GM19238 (cell line): ENCODE data around the gene PPFIA4.

ENCODE experiments used
- DNase-seq: peaks from one replicate; pipeline ENCODE4 v3.0.0; 2011; ENCODE audit warnings: low spot score; ENCODE audit not compliant: insufficient read length

The PPFIA4 gene

DNA sequence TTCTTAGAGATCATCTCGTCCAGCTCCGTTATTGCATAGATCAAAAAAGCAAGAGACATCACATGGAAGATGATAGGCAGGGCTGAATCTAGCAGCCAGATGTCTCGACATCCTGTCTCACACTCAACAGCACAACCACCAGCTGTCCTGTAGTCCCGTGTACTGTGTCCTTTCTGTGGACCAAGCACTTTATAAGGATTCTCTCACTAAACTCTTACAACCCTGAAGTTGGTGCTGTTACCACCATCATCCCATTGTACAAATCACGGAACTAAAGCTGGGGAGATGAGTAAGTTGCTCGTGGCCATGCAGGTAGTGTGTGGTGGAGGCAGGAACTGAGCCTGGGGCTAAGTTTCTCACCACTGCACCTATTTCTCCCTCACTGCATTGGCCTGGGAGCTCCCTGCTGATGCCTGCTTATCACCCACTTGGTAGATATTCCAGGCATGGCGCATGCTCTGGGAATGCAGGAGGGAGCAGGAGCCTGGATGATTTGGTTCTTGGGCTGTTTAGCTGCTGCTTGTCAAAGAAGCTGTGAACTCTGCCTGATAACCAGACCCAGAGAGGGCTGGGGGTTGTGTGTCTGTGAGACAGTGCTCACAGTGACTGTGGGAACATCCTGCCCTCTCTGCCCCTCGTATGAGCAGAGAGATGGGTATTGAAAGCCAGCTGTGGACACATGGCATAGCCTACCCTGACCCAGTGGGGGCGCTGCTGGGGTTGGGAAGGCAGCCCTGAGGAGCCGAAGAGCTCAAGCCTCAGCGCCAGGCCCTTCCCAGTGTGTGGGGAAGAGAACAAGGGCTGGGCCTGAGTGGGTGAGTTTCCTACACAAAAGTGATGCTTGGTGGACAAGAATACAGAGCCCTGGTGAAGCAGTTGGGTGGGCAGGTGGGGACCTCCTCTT lies 13.6 kb downstream of the PPFIA4 start:
- no peak for DNase-seq

DNA sequence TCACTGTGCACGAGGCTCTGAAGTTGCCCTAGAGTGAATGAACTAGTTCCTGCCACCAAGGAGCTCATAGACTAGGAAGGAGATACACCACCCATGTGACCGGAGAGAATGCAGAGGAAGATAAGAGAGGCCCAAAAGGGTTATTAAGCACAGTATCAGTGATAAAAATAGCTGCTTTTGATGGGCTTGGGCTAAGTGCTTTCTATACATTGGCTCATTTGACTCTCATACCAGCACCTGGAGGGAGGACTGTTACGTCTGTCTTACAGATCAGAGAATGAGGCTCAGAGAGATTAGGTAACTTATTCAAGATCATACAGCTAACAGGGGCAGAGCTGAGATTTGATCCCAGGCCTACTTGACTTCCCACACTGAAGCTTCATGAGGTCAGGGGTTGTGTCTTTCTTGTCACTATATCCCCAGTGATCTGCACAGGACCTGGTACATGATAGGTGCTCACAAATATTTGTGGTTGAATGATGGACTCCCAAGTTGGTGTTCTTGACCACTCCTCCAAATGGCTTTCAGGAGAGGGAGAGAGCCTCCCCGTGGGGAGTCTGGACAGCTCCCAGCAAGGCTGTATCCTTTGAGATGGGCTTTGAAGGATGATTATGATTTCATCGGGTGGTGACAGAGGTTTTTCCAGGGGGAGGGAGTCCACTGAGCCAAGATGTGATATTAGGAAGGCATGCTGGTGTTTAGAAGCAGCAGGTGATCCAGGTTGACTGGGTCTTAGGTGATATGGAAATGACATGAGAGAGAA lies 14.4 kb downstream of the PPFIA4 start:
- DNase-seq = no peak

DNA sequence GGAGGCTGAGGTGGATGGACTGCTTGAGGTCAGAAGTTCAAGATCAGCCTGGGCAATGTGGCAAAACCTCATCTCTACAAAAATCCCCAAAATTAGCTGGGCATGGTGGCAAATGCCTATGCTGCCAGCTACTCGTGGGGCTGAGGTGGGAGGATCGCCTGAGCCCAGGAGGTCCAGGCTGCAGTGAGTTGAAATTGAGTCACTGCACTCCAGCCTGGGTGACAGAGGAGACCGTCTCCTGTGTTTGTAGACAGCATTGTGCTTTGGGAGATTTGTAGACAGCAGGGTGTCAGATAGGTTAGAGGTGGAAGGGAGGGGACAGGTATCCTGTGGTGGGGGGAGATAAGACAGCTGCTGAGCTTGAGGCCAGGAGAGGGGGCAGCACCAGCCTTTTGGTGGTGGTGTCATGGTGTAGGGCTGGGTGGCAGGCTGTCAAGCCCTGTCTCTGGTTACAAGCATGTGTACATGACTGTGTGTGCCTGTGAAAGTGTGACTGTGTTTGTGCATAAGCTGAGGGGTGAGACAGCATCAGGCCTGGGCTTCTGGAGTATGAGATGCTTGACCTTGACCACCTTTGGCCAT lies 15.2 kb downstream of the PPFIA4 start:
- DNase-seq = no peak

GRCh38 chr1:203043830-203044545 lies 17.7 kb downstream of the PPFIA4 start:
- DNase-seq = no peak

DNA sequence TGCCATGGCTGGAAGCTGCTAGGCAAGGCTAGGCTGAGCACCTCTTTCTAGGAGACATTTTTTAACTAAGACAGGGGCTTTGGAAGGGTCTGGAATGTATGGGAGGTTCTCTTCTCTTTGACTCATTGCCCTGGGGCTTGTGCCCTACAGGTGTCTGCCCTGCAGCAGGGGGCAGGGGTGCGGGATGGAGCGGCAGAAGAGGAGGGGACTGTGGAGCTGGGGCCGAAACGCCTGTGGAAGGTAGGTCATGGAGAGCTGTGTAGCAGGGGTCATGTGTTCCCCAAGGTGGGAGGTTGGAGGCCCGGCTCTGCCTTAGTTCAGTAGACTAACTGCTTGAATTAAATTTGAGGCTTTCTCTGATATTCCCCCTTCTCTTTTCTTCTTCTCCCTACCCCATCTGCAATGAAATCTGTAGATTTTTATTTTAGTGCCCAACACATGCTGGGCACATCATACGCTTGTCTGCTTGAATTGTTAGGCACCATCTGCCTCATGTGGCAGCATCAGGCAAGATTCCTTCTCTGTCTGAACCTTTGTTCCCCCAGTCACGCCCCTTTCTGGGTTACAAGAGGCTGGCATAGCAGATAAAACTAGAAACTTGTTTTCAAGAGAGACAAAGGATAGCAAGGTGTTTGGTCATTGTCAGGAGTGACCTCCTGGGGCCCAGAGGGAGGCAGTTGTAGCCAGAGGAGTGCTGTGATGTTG lies 18.4 kb downstream of the PPFIA4 start:
- no peak for DNase-seq

GRCh38 chr1:203045336-203045735 lies 19.0 kb downstream of the PPFIA4 start:
- no peak for DNase-seq

GRCh38 chr1:203045821-203046594 lies 19.7 kb downstream of the PPFIA4 start:
- DNase-seq = no peak

GRCh38 chr1:203046984-203047630 lies 20.8 kb downstream of the PPFIA4 start:
- DNase-seq = no peak

- no peak for DNase-seq
Observed at GRCh38 chr1:203048086-203048485, 21.8 kb downstream of the PPFIA4 start.

GRCh38 chr1:203048555-203049051 lies 22.3 kb downstream of the PPFIA4 start:
- DNase-seq = no peak

GRCh38 chr1:203049077-203049476 lies 22.8 kb downstream of the PPFIA4 start:
- no peak for DNase-seq

DNA sequence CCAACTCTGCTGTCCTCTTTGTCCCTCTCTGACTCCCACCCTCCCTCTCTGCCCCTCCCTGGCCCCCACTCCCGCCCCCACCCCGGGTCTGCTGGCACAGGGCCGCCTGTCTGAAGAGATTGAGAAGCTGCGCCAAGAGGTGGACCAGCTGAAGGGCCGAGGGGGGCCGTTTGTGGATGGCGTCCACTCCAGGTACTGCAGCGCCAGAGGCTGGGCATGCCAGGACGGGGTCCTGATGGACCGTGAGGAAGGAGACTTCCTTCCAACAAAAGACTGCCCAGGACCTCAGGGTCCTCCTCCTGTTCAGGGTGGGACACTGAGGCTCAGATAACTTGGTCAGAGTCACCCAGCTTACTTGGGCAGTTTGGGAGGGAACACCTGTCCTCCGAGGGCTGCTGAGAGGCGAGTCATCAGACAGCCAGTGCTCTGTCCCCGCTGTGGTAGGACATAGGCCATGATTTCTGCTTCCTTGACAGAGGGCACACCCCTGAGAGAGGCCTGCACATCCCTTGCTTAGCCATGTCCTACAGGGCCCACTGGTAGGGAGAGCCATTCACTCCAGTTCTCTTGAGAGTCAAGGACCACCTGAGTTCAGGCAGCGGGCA lies 23.4 kb downstream of the PPFIA4 start:
- no peak for DNase-seq

GRCh38 chr1:203050826-203051225 lies 24.5 kb downstream of the PPFIA4 start:
- DNase-seq = no peak

GRCh38 chr1:203051841-203052324 lies 25.6 kb downstream of the PPFIA4 start:
- DNase-seq = no peak

- DNase-seq = no peak
Observed at GRCh38 chr1:203052601-203053000, 26.3 kb downstream of the PPFIA4 start.

DNA sequence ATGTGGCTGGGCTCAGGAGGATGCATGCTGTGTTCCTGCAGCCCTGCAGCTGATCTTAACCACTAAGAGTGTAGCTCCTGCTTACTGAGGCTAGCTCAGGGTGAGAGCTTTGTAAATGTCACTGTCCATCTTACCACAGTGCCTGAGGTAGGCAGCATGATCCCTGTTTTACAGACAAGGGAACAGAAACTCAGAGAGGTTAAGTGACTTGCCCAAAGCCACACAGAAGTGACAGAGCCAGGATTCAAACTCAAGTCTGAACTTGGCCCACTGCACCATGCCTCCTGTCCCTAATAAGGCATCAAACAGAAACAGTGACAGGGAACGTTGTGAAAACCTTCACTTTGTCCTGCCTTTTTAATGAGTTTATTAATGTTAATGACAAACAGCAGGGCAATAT lies 27.9 kb downstream of the PPFIA4 start:
- no peak for DNase-seq

DNA sequence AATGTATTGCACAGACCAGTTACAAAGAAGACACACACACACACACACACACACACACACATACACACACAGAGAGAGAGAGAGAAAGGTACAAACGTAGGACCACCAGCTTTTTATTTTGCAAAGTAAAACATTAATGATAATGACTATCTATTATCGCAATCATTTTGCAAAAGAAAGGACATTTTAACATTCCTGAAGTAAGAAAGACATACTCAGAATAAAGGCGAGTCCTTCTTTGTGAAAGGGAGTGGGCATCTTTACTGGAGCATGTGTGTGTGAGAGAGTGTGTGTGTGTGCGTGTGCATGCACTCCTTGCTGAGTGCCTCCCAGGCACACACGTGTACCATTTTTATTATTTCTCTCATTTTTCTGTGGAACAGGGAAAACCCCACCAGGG lies 28.4 kb downstream of the PPFIA4 start:
- no peak for DNase-seq

DNA sequence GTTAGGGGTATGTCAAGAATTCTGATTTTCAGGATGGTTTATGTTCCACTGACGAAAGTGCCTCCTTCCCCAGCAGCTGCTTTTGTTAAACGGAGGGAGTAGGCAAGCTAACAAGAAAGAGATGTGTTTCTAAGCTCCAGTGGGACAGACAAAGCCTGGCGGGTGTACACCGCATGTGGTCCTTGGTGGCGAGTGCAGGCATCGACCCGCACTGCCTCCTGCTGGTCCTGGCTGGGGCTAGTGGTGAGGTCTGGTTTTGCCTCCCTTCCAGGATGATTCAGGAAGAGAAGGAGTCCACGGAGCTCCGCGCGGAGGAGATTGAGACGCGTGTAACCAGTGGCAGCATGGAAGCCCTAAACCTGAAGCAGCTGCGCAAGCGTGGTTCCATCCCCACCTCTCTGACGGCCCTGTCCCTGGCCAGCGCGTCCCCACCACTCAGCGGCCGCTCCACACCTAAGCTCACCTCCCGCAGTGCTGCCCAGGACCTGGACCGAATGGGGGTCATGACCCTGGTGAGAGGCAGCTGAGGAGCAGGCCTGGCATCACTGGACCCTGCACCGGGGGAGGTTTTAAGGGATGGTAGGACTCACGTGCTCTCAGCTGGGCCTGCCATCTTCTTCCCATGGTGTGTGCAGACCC lies 29.0 kb downstream of the PPFIA4 start:
- DNase-seq = no peak
